ENCODE data around the gene ZFAND2A.

DNA sequence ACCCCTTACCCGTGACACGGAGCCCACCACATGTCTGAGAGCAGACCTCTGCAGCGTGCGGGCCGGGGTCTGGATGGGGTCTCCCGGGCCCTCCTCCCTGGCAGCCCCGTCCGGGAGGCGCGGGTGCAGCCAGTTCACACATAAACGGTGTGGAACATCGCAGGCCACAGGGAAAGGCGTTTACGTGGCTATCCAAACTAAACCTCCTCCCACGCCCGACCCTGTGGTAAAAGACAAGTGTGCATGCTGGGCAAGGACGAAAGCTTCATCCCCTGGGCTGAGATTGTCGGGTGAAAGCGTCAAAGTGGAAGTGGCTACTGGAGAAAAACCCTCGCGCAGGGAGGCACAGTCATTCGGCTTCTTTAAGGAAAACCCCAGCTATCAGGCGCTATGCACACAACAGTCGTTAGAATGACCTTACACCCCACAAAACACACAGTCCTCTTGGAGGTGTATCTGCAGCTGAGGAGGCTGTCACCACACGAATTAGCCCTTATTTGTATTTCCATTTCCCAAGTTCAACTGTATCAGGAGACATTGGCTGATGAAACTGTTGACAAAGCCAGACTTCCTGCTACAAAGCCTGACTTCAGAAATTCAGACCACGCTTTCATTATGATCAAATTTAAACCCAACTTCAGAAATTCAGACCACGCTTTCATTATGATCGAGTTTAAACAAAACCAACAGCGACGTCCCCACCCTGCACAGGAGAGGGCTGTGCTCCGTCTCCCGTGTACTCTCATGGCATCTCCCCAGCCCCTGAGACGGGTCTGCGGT, 56.8 kb downstream of the ZFAND2A start:
- TF ChIP-seq TEAD4 (IDR thresholded peaks at IDR 0.05), result no peak
- TF ChIP-seq EGR1 (IDR thresholded peaks at IDR 0.05), result no peak
- TF ChIP-seq, protein P1, sequence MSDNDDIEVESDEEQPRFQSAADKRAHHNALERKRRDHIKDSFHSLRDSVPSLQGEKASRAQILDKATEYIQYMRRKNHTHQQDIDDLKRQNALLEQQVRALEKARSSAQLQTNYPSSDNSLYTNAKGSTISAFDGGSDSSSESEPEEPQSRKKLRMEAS (IDR thresholded peaks at IDR 0.05), result no peak
- TF ChIP-seq RAD21 (IDR thresholded peaks at IDR 0.05; ENCODE audit: low read depth), result no peak

Measured in Ishikawa (cell line).